ENCODE data around the gene AGBL3. TPM values are rescaled to one million over a fixed set of nuclear protein-coding genes. Genes with fewer than 3 reads are reported as not detected.

AGBL3 gene
- total RNA-seq, 1 experiment from 2014 or later = 2.1 TPM

GRCh38 chr7:134941185-134941900 lies 45.0 kb upstream of the AGBL3 start:
- POLR2A ChIA-PET = no interaction called here
- H3K27ac Mint-ChIP-seq = peak overlapping the region; percentile 32
- ATAC-seq = 0 out of 2 replicates have a peak, but pooled peaks have one; percentile 39
- no peak overlapping the region for H3K4me3 Mint-ChIP-seq
- no peaks in the 10 kb centered on the region for H3K9me3 Mint-ChIP-seq
- TF ChIP-seq ZNF232 (CRISPR knock-in tag; IDR thresholded peaks at IDR 0.05) = no peak
- no peak for TF ChIP-seq ZNF416 (CRISPR knock-in tag; IDR thresholded peaks at IDR 0.05)
- no peak for TF ChIP-seq NFE2L1 (CRISPR knock-in tag; IDR thresholded peaks at IDR 0.05)
- no peak for TF ChIP-seq RELA (CRISPR knock-in tag; IDR thresholded peaks at IDR 0.05; ENCODE audit: borderline replicate concordance)
- TF ChIP-seq ZBTB43 (CRISPR knock-in tag; IDR thresholded peaks at IDR 0.05) = no peak
- TF ChIP-seq JUN (CRISPR knock-in tag; IDR thresholded peaks at IDR 0.05) = no peak
- no peak for DNase-seq (ENCODE audit: low spot score)
- H3K36me3 Mint-ChIP-seq = peaks cover 16% of the 10 kb centered on the region
- CTCF ChIA-PET = interaction anchor here (1.9 kb wide), 1 partner anchor 217 kb away, joined by 6 read pairs; no protein-coding TSS in a partner anchor
- no peaks in the 10 kb centered on the region for H3K27me3 Mint-ChIP-seq (ENCODE audit: low read depth)
- peaks cover 18% of the 10 kb centered on the region for H3K4me1 Mint-ChIP-seq

- Mint-ChIP-seq H3K27ac (no peak overlapping the region), H3K36me3 (peaks cover 11% of the 10 kb centered on the region; the same call in 1 of the 2 replicates), H3K27me3 (ENCODE audit: low read depth) (no peaks in the 10 kb centered on the region), H3K9me3 (no peaks in the 10 kb centered on the region), H3K4me3 (no peak overlapping the region), H3K4me1 (peaks cover 18% of the 10 kb centered on the region)
- peak; percentile 46; the same call in 1 of the 2 replicates for ATAC-seq
- TF ChIP-seq EMX1 (CRISPR knock-in tag; IDR thresholded peaks at IDR 0.05) = no peak
- no peak for TF ChIP-seq E2F4 (CRISPR knock-in tag; IDR thresholded peaks at IDR 0.05; ENCODE audit: borderline replicate concordance, low read depth)
- no peak for TF ChIP-seq ZNF532 (CRISPR knock-in tag; IDR thresholded peaks at IDR 0.05; ENCODE audit: borderline replicate concordance)
- TF ChIP-seq ATF2 (CRISPR knock-in tag; IDR thresholded peaks at IDR 0.05; ENCODE audit: borderline replicate concordance, low read depth) = no peak
- TF ChIP-seq ZNF425 (CRISPR knock-in tag; conservative IDR thresholded peaks at IDR 0.05) = no peak
- no peak for TF ChIP-seq FOXP1 (CRISPR knock-in tag; IDR thresholded peaks at IDR 0.05; ENCODE audit: borderline replicate concordance)
- no peak for TF ChIP-seq IRF1 (CRISPR knock-in tag; IDR thresholded peaks at IDR 0.05)
- TF ChIP-seq GABPB1 (CRISPR knock-in tag; IDR thresholded peaks at IDR 0.05) = no peak
- no peak for TF ChIP-seq ELF4 (CRISPR knock-in tag; IDR thresholded peaks at IDR 0.05; ENCODE audit: low read depth)
- TF ChIP-seq MXD4 (CRISPR knock-in tag; IDR thresholded peaks at IDR 0.05; ENCODE audit: borderline replicate concordance) = no peak
- TF ChIP-seq ATF1 (CRISPR knock-in tag; IDR thresholded peaks at IDR 0.05) = no peak
- ChIA-PET POLR2A (no interaction called here), CTCF (interaction anchor here (1.0 to 1.9 kb wide), 2 partner anchors 218 to 248 kb away, joined by 3 to 6 read pairs; no protein-coding TSS in a partner anchor)
- DNase-seq (ENCODE audit: low spot score) = no peak
Observed at GRCh38 chr7:134941952-134942351, 44.4 kb upstream of the AGBL3 start.

Data from WTC11 (cell line).